Hepatocyte (in vitro differentiated cells): ENCODE results near the gene IL16.

Experiments used
- EZH2phosphoT487 ChIP-seq: fragments of 200-600 bp; sonication (generic); IDR thresholded peaks from one replicate; pipeline ENCODE4 v1.6.1; 2018; ENCODE audit warnings: antibody characterized with exemption, mild to moderate bottlenecking, low read depth, moderate library complexity; ENCODE audit not compliant: unreplicated experiment, severe bottlenecking
- TF ChIP-seq, protein P1 (sequence below): fragments of 200-600 bp; sonication (generic); IDR thresholded peaks from 2 replicates; pipeline ENCODE4 v1.5.1; 2016; ENCODE audit warnings: antibody characterized with exemption, mild to moderate bottlenecking; ENCODE audit not compliant: poor library complexity

- TF ChIP-seq, protein P1, sequence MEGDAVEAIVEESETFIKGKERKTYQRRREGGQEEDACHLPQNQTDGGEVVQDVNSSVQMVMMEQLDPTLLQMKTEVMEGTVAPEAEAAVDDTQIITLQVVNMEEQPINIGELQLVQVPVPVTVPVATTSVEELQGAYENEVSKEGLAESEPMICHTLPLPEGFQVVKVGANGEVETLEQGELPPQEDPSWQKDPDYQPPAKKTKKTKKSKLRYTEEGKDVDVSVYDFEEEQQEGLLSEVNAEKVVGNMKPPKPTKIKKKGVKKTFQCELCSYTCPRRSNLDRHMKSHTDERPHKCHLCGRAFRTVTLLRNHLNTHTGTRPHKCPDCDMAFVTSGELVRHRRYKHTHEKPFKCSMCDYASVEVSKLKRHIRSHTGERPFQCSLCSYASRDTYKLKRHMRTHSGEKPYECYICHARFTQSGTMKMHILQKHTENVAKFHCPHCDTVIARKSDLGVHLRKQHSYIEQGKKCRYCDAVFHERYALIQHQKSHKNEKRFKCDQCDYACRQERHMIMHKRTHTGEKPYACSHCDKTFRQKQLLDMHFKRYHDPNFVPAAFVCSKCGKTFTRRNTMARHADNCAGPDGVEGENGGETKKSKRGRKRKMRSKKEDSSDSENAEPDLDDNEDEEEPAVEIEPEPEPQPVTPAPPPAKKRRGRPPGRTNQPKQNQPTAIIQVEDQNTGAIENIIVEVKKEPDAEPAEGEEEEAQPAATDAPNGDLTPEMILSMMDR = no peak
- no peak for TF ChIP-seq EZH2phosphoT487
Measured at GRCh38 chr15:81156324-81156723, 40.4 kb upstream of the IL16 start.
